ENCODE data around the gene EXOSC5.
A peak's percentile ranks its signal among the peaks of the same experiment; 100 is the strongest.
"Not testable (repeated sequence)": the region's sequence is repeated elsewhere in the genome, so short reads cannot be mapped to it uniquely, and the experiment has no call there.

Gene EXOSC5

DNA sequence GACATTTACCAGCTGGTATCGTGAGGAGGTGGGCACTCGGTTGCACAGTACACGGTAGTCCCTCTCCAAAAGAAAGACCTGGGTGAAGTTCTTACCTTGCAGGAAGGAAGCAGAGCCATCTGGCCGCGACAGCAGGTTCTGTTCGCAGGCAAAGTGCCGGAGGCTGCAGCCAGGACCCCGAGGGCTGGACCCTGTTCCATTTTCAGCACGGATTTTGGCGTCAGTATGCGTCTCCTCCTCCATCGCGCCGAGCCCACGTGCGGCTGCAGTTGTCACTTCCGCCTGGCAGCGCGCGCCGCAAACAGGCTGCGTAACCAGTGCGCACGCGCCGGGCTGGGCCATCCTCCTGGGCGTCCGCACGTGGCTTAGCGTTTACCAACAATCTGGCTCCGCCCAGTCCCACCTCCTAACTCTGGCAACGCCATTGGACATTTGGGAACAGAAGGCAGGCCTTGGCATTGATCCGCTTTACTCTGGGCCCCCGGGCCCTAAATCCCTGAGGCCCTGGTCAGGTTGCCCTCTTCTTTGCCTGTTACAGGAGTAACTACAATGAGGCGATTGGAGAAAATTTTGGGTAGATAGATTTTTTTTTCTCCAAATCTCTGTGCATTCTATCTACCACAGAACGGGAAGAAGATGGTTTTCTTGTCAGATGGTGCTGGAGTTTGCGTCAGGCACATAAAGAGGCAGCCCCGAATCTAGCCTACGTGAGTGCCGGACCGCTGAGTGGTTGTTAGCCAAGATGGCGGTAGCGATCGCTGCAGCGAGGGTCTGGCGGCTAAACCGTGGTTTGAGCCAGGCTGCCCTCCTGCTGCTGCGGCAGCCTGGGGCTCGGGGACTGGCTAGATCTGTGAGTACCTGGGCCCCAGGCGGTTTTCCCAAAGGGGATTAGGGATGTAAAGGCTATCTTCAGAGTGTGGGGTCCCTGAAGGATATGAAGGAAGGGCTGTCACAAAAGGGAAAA lies at the start of gene EXOSC5, which contains the start of gene BCKDHA:
TSS of gene EXOSC5 (minus strand) at position 274 of the 964 bp plus-strand sequence. CDS start at position 243, 31 bp downstream.
TSS of gene BCKDHA (plus strand) at position 733 of the 964 bp plus-strand sequence. CDS start at position 743, 10 bp downstream.
- peak; percentile 99 for DNase-seq

DNA sequence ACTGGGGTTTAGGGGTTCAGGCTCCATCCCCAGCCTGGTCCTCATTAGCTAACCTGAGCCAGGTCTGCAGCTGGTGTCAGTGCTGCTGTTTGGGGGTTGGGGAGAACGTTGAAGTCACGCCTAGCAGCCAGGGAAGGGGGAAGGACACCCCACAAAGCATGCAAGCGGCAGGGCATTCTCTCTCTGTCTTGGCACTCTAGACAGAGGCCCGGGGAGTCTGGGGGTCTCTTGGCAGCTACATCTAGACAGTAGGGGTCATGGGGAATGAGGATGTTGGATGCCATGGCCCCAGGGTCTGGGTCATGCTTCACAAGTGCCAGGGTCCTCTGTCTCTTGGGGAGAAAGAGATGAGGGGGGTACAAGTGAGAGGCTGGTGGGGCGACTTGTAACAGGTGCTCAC lies 48.4 kb upstream of the EXOSC5 start:
- no peak for DNase-seq

- no peak for DNase-seq
Observed at GRCh38 chr19:41443813-41444455, 46.8 kb upstream of the EXOSC5 start.

GRCh38 chr19:41442473-41443355 lies 45.6 kb upstream of the EXOSC5 start, which contains the start of gene ERICH4:
ERICH4 (plus strand) TSS chr19:41443156; CDS start chr19:41443170, 14 bp downstream.
- no peak for DNase-seq

DNA sequence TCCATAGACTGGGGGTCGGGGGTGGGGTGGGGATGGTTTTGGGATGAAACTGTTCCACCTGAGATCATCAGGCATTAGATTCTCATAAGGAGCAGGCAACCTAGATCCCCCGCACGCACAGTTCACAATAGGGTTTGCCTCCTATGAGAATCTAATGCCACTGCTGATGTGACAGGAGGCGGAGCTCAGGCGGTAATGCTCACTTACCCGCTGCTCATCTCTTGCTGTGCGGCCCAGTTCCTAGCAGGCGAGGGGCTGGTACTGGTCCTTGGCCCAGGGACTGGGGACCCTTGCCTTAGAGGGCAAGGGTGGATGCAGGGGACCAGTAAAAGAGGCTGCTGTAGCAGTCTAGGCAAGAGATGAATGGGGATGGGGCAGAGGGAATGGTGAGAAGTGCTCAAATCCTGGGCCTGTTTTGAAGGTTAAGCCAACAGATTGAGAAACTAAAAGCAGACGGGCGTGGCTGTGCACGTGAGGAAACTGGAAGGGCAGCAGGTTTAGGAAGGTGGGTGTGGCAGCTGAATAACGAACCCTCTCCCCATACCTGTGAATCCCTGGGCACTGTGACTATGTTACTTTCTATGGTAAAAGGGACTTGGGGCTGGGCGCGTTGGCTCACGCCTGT lies 44.3 kb upstream of the EXOSC5 start:
- DNase-seq: no peak

GRCh38 chr19:41439441-41440222 lies 42.5 kb upstream of the EXOSC5 start, which contains the start of gene DMAC2:
DMAC2 (minus strand) TSS chr19:41439912; CDS start chr19:41439899, 13 bp downstream.
- peak; percentile 97 for DNase-seq

DNA sequence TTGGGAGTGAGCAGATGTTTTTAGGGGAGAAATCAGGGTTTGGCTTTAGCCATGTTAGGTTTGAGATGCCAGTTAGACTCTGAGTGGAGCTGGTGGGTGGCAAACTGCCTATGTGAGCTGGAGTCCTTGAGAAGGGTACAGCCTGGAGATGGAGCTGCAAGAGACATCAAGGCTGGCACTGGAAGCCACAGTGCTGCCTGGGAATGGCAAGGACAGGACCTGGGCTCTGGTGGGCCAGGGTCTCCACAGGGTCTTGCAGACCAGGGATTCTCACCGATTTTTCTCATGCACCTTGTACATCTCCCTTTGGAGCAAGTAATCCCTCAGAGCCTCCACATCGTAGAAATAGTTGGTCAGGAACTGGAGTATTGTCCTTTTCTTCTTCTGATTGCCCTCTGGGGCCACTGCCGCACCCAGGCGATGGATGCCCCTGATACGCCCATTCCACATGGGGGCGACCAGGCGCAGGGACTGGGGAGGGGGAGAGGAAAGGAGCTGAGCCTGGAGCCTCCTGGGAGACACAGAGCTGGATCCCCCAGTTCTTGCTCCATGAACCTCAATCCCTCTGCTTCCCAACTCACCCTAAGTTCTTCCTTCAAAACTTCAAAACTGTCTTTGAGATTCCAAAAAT lies 40.9 kb upstream of the EXOSC5 start:
- DNase-seq: no peak

GRCh38 chr19:41436674-41436951 lies 39.5 kb upstream of the EXOSC5 start:
- no peak for DNase-seq

GRCh38 chr19:41435936-41436673 lies 38.9 kb upstream of the EXOSC5 start:
- no peak for DNase-seq

- not testable (repeated sequence) for DNase-seq
Observed at GRCh38 chr19:41435376-41435775, 38.2 kb upstream of the EXOSC5 start.

DNA sequence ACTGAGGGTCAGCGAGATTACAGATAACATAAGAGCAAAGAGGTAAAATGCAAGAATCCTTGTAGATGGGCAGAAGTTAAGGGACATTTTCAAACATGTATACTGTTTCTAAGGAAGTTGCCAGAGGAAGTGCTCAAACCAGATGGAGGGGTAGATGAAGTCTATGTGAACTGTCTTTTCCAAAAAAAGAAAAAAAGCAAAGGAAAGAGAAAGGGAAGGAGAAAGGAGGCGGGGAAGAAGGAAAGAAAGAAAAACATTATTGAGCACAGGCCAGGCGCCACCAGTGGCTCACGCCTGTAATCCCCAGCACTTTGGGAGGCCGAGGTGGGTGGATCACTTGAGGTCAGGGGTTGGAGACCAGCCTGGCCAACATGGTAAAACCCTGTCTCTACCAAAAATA lies 37.3 kb upstream of the EXOSC5 start:
- no peak for DNase-seq

GRCh38 chr19:41433171-41433570 lies 36.0 kb upstream of the EXOSC5 start:
- DNase-seq: no peak

DNA sequence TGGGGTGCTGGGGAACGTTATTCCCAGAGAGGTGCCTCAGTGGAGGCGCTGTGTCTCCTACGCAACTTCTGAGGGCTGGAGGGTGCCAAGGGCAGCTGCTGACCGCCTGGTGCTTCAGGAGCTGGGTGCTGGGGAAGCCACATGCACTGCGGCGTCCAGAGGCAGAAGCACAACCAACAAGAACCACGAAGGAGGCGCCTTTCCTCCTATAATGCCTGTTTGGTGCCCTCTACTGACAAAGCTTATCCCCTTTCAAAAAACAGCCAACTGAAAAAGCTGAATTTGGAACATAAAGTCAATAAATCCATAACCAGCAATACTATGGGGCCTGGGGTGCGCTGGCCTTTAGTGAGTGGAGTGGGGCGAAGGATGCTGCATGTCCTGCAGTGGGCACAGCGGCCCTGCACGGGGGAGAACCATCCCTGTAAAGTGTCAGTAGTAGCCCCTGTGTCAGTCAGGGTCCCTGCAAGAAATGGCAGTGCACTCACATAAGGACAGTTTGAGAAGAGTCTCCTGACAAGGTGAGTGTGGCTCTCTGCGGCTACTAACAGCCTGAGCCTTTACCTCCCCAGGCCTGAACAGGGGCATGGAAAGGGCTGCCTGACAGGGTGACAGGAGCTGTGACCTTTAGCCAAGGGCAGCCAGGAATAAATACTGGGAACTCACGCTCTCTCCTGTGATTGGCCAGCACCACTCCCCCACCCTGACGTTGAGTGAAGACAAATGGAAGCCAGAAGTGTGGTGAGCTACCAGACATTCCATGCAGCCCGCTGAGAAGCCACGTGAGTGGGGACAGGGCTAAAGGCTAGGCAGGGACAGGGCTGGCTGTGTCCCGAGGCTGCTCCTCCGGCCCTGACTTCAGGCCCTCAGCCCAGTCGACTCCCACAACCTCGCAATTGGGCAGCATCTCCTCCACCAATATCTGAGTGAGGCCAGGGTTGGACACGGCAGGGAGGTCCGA lies 34.5 kb upstream of the EXOSC5 start:
- no peak for DNase-seq

GRCh38 chr19:41430922-41431321 lies 33.8 kb upstream of the EXOSC5 start:
- DNase-seq: no peak

DNA sequence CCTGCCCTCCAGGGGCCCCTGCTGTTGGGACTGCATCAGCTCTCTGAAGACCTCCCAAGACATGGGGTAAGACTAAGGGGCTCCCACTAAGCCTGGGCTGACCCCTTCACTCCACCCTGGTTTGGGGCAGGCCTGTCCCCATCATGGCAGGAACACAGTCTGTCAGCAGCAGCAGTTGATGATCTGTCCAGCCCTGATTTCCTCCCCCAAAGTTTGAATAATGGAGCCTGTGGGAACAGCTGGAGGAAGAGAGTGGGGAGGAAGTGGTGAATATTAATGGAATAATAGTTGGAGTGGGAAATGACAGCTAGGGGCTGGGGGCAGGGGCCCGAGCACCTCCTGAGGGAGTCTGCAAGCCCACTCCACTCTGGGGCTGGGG lies 31.3 kb upstream of the EXOSC5 start:
- DNase-seq: no peak

DNA sequence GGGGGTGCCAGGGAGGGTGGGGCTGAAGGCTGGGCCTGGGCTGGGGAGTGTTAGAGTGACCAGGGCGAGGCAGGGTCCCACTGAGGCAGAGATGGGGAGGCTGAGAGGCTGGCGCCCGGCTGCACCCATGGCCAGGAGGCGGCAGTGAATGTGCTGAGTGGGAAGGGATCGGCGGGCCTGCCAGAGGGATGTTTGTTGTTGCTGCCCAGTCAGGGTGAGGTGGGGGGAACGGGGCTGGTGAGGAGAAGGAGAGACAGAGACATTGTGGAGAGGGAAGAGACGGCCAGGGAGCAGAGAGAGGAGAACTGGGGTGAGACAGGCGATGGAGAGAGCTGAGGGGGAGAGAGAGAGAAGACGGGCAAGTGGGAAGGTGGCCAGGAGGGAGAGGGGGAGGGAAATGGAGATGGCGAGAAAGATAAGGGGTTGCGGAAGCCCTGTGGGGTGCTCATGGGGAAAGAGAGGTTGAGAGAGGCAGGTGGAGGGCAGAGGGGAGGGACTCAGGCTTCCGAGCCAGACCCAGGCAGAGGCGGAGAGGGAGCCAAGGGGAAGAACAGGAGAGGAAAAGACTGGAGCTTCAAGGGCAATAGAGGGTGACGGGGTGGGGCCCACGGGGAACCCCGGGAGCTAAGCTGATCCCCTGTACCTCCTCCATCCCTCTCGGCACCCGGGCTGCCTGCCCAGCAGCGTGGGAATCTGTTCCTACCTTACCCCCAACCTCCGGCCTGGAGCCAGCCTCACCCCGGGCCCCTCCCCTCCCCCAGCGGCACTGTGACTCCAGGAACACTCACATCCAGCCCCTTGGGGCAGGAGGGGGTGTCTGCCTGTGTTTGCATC lies 30.7 kb upstream of the EXOSC5 start:
- DNase-seq: no peak

DNA sequence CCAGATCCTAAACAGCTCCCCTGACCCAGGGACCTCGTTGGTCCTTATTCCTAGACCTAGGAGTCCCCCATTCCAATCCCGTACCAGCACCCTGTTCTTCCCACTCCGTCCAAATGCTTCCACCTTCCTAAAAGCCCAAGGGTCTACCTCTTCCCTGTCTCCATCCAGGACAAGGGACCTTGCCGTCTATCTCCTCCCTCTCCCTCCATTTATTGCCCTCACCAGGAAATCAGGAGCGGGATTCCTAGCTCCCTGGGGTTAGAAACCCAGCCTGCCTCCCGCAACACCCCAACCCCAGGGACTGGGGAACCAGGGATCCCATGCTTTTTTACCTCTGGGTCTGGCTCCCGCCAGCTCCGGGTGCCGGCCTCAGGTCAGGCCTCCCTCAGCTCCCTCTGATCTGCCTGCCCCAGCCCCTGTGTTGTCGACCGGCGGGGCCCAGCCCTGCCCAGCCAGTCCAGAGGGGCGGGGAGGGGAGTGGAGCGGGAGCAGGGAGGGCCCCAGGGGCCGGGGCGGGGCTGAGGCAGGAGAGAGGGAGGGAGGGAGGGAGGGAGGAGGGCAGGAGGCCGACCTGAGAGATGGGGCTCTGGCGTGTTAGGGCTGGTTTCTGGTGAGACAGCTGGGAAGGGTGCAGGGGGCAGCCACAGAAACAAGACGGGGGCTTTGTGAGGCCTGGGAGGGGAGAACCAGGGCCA lies 29.9 kb upstream of the EXOSC5 start, which contains the start of gene B3GNT8:
TSS of gene B3GNT8 (minus strand) at position 423 of the 695 bp plus-strand sequence. CDS start 596 bp downstream, outside the sequence.
- no peak for DNase-seq

All from kidney glomerular epithelial cell (primary cell).